Limb (tissue), 2 donors: ENCODE results near the gene TUG1.

Source experiments
- DNase-seq, 2 donors: peaks; one replicate each; pipeline ENCODE4 v3.0.0-alpha.2; 2016; ENCODE audit errors: extremely low spot score in 2 of 2

TUG1 gene

DNA sequence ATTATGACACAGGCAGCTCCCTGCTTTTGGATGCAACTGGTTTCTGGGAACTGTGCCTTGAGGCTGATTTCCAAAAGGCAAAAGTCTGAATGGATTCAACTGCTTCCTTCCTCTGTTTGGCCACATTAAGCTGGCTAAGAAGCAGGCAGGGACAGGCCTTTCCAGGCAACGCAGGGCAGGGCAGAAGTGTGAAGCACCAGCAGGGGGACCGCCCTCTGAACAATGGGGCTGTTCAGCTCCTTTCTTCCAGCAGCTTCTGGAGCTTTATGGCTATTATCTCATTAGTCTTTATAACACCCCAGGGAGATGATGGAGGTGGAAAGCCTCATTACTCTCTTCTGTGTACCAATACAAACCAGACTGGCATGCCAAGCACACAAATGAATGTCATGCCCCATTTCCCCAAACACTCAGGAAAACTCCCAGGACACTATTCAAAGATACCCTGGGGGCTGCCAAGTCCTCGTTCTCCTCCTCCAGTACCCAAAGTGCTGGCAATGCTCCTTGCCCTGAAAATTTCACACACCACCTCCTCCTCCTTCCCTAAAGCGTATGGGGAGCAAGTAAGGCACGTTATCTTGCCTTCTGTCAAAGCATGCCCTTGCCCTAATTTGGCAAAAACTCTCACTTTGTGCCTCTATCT is 21.8 kb upstream of the TUG1 start:
- DNase-seq: peak in 1 of 2 donors; percentile 61

DNA sequence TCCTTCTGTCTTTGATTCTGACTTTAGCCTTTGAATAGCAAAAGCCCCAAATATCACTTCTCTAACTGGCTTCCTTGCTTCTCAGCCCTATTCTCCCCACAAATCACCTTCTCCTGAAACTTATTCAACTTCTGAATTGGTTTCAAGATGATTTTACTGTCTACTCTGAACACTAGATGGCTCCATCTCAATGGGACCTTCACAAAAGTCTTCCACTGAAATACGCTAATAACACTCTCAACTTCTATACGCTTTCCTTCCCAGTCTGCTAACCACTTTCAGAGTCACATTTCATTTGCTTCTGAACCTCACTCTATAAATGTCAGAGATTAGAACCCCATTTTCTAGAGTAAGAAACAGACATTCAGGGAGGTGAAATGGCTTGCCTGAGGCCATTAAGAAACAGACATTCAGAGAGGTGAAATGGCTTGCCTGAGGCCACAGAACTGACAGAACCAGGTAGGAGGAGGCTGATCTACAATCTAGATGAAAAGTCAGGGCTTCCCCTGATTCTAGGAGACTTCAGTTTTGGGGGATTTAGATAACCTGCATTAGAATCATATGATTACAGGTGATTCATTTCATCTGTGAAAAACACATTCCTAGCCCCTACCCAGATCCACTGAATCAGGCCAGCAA is 21.1 kb upstream of the TUG1 start:
- DNase-seq: peak in 1 of 2 donors; percentile 83

DNA sequence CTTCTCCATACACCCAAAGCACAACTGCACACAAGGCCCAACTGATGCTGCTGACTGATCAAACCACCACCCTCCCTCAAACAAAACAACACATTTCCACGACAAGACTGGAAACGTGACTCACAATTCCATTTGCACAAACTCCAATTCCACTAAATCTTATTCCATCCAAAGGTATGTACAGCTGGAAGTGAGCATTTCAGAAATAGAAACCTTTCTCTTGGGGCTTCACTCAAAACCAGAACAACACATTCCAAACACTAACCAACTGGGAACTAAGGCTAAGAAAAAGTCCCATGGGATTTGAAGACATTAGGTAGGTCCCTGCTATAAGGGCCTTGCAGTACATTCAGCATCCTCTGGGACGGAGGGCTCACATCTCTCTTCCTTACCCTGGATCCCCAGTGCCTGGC is 20.1 kb upstream of the TUG1 start:
- no peak for DNase-seq

DNA sequence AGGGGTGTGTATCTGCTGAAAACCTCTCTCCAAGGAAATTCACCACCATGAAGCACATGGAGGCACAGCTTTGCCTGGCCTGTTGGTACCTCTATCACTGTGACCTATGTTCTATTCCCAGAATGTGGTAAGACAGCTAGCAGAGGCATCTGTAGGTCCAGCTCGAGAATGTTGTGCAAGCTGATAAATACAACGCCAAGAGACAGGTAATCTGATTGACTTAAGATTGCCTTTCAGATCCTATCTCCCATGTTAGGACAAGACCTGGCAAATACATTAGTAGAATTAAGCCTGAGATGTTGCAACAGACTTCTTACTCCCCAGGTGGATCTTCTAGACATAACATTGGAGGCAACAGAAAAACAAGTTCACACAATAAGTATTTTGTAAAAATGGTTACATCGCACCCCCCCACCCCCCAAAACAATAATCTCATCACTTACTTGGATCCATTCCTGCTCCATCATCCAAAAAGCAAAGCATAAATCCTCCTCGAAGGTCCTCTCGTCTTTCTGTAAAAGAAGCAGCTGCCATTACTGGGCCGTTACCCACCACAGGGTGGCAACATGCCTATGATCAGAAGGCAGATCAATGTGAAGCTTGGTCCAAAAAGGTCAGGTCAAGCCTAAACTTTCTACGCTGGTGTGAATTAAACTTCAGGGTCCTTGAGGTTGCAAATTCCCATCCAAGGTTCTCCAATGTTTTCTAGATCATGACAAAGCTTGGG is 19.0 kb upstream of the TUG1 start:
- no peak for DNase-seq

DNA sequence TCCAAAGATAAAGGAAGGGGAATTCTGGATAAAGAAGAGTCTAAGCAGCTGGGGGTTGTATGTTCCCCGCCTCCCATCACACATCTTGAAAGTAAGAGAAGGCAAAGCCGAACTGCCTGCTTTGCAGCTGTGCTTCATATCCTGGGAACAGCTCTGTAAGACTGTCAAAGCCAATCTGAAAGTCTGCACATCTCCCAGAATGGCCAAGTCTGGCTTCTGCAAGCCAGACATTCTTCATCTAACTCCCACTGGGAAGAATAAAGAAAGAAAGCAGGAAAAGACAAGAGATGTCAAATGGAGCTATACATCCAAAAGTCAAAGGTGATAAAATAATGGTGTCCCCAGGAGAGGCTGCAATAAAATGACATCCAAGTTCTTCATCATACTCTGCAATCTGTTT is 15.9 kb upstream of the TUG1 start:
- DNase-seq: no peak

DNA sequence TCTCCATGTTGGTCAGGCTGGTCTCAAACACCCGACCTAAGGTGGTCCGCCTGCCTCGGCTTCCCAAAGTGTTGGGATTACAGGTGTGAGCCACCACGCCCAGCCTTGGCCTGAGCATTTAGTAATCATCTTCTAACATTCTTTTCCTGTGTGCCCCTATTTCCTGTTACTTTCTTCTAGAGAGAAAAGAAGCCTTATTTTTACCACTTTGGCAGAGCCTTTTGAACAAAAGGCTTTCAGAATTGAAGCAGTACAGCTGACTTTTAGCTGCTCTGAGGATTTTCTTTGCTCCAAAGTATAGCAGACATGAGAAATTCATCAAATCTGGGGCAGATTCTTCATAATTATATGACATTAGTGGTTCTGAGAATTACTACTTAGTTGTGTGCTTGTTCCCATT is 13.9 kb upstream of the TUG1 start:
- DNase-seq: no peak

DNA sequence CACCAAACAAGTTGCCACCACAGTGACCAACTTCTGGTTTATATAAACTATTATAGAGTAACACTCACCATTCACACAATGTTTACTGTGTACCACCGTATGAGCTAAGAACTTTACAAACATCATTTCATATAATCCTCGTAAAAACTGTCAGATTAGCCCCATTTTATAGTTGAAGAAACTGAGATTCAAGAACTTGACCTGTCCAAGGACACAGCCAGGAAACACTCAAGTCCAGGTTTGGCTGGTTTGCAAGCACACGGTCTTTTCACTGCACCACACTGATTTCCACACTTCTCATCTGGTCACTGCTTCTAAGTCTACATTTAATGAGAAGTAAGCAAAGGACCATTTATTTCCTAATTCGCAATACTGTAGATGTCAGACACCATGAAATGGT is 4.2 kb upstream of the TUG1 start:
- DNase-seq: no peak

DNA sequence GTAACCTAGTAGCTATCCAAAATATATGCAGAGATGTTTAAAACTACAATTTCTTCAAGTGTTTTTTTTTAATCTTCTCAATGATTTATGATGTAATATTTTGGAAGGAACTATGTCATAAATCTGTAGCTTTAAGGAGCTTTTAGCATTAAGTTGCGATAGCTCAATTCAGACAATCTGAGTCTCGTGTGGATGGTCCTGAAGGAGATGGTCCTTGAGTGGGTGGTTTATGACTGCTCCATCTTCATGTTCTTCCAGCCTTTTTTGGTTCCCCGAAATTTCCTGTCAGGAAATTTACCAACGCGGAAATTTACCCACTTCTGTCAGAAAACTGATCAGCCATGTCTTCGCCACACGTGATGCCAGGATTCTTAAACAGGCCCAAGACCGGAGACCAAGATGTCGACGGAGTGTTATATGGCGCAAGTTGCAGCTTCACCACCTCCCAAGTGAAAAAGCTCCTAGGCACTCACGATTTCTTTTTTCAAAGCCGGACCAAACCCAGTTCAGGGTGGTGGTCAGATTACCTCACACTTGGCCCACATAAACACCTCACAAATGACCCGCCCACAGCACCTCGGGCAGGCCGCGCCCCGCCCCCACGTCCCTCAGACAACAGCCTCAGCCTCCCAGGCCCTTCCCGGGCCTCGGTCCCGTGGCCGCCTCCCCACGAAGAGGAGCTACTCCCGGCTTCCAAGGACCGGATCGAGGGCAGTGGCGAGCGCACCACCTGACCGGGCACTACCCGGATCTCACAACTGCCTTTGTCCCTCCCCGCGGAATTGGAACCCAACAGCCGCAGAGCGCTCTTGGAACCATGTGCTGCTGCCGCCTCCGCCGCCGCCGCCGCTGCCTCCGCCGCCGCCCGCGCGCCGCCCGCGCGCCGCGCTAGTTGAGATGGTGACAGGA is 796 bp upstream of the TUG1 start, which contains the start of gene MORC2:
Gene MORC2 (minus strand): TSS at position 760 of the 909 bp plus-strand sequence. CDS start 885 bp downstream, outside the sequence.
- DNase-seq: no peak

DNA sequence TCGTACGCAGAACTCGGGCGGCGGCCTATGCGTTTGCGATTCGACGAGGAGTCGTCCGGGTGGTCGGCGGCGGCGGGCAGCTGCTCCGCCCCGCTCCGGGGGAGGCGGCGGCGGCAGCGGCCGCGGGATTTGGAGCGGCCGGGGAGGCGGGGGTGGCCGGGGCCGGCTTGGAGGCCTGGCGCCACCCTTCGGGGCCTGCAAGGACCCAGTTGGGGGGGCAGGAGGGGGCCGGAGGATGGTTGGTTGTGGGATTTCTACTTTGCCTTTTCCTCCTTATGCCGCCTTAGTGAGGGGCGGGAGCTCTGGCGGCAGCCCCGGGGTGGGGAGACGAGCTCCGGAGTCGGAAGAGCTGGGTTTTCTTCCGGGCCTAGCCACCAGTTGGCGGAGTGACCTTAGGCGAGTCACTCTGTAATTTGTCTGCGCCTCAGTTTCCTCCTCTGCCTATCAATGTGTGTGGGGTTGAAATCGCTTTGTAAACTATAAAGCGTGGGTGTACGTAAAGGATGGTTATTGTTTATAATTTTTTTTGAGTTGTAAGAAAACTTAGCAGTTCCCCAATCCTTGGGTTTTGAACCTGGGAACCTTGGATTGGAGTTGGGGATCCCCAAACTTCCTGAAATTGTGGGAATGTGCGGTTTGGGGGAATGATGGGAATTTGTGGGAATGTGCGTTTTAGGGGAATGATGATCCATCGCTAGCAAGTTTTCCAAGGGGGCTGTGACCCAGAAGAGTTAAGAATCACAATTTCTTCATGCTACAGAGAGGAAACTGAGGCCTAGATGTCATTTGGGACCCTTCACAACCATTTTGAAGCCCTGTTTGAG is 679 bp downstream of the TUG1 start:
- peak in 1 of 2 donors; percentile 19 for DNase-seq

DNA sequence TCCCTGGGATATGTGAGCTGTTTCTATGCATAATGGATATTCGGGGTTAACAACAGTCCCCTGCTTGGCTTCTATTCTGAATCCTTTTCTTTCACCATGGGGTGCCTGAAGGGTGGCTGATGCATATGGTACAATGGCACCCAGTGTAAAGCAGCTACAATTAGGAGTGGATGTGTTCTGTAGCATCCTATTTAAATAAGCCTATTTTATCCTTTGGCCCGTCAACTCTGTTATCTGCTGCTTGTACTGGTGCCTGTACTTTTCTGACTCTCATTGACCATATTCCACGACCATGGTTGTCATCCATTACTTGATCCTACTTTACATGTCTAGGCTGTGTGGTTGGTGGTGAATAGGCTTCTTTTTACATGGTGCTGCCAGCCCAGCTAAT is 1.3 kb downstream of the TUG1 start:
- no peak for DNase-seq

DNA sequence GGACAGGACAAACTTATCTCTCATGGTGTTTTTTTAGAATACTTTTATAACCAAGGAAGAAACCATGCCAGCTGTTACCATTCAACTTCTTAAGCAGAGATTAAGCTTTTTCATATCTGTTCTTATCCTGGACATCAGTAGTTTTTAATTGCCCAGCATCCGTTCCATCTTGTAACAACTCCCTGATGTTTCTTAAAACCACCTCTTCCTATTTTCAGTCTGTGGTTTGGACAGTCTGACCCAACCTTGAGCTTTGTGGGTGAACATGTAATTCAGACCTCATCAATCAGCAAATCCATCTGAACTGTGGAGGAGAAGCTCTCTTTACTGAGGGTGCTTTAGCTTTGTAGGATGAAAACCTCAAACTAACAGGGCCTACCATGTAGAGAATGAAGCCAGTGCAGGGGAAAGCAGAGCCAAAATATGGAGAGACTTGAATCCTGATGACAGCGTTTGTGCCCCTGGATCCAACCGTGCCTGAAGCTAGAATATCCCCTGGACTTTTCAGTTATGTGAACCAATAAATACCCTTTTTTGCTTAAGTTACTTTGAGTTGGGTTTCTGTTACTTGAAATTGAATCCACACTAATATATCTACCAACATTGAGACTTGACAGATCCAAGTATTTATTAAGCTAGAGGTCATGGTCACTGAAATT is 9.4 kb downstream of the TUG1 start:
- no peak for DNase-seq

DNA sequence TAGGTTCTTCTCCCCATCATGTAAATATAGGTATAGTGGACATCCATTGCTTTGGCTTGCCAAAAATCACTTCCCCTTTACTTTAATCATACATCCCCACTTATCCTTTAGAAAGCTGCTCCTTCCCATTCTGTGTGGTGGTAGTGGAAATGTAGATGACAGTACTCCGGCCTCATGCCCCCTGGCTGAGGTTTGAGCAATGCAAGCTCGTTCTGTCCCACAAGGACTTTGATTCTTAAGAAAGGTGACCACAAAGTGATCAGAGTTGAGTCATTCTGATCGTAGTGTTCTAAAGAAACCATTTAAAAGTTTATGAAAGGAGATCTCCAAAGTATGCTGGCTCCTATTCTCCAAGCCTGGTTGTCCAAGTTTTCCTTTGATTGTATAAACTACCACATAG is 10.9 kb downstream of the TUG1 start:
- no peak for DNase-seq

DNA sequence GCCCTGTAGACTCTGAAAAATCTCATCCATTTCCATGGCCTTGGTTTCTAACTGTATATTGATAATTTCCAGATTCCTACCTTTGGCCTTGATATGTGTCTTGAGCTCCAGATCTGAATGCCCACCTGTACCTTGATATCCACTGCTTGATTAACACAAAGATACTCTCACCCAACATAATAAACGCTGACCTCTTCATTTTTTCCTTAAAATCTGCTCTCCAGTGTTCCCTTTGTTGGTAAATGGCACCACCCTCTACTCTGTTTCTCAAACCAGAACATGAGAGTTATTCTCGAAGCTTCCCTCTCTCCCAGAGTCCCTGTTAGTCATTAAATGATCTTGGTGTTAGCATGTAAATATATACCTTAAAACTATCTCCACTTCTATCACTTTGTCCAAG is 13.4 kb downstream of the TUG1 start:
- no peak for DNase-seq

DNA sequence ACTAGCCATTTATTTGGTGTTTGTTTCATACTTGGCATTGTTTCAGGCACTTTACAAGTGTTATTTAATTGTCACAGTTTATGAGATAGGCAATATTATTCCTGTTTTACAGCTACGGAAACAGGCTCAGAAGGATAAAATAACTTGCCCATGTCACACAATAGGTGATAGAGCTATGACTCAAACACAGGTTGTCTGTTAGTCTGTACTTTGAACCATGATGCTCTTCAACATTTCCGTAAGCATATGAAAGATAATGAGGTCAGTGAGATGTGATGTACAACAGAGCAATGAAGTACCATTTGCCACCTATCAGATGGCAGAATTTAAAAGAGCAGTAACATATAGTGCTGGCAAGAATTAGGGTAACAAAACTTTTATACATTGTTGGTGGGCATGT is 15.3 kb downstream of the TUG1 start:
- DNase-seq: no peak

DNA sequence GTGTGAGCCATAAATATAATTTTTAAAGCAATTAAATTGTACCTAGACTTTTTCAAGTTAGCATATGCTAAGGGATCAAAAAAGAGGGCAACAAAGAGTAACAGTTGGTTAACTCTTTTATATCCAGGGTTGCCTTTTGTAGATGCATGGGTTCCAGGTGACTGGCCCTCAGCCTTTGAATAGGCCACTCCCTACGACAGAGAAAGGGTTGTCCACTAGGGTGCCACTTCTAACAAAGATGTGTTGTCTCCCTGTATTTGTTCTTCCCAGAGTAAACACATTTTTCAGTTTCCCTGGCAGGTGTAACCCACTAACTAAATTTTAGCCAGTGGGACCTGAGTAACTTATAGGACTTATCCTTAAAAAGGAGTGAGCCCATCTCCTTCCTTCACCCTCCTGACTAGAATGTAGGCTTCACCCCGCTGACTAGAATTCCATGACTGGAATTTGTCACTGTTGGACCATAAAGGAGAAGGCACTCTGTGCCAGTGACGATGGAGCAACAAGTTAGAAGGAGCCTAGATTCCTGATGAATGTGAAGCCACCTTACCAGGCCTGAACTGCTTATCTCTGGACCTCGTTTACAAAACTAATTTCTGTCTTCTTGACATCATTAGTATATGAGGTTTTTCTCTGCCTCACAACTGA is 16.6 kb downstream of the TUG1 start:
- DNase-seq: no peak

DNA sequence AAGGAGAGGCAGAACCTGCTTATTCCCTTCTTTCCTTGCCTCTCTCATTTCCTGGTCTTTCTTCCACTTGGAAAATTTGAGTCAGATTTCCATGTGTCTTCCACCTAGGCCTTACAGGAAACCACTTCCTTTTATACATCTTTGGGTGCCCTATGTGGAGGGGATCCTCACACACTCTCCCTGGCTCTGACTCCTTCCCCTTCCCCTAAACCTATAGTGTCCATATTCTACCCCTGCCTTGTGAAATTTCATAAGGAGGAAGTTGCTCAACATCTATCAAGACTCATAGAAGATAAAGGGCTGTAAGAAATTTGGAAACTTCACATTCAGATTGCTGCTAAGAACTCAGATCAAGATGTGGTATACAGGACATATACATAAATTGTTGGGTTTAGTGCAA is 20.4 kb downstream of the TUG1 start:
- DNase-seq: no peak

DNA sequence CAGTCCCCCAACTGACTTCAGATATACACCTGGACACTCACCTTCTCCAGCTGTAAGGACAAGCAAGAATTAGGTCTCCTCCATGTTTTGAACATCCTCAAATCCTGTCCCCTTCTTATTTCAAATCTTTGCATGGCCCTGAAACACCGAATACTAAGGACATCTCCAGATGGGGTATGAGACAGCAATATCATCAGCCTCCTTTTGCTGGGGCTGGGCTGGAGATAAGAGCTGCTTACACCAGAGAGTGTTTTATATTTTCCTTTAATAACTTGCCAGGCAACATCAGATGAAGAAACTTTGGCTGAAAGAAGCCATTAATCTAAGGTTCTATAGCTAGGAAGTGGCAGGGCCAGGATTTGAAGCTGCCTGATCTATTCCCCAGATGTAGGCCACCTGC is 21.6 kb downstream of the TUG1 start:
- no peak for DNase-seq

DNA sequence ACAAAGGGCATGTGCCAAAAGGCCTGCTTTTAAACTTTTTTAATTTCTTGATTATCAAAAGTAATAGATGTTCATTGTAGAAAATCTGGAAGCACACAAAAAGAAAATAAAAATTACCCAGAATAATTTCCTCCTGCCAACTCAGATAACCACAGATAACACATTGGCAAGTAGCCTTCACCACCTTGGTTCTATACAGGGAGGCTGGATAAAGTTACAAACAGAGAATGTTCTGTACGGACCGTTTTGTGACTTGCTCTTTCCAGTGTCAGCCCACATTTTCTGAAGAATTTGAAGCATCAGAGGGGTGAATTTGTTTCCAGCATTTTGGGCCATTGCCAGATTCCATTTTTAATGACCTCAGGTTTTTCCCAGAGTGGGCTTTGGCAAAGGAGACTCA is 23.5 kb downstream of the TUG1 start:
- DNase-seq: no peak

DNA sequence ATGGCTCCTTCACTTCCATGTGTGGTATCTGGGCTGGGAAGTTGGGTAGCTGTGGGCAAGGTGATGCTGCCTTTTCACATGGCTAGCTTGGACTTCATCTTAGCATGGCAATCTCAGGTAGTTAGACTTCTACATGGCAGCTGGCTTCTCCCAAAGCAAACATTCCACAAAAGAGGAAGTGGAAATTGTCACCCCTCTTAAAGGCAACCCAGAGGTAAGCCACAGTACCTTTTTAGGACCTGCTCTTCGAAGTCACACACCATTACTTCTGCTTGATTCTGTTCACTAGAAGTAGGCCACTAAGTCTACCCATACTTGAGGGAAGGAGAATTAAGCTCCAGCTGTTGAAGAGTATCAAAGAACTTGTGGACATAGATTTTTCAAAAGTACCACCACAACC is 25.9 kb downstream of the TUG1 start:
- no peak for DNase-seq

DNA sequence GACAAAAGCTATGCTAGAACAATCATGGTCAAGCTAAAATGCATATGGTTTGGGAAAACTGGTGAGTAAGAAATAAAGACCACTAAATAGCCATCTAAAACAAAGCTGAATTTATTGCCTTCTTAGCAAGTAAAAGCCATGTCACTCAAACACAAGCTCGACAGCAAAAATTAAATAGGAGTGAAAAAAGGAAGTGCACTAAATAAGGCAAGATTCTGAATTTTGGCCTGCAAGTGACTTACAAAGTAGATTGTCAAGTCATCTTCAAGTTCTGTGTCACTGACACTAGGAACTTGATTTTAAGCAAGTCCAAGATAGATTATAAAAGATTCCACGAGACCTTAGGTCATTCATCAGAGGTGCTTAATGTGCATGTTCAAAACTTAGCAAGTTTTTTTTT is 27.4 kb downstream of the TUG1 start:
- DNase-seq: no peak
